Upper lobe of left lung (tissue), 6 donors: ENCODE results near the gene RPS3. TPM values are rescaled to one million over a fixed set of nuclear protein-coding genes. Genes with fewer than 3 reads are reported as not detected.
"Not testable (repeated sequence)": the region's sequence is repeated elsewhere in the genome, so short reads cannot be mapped to it uniquely, and the experiment has no call there.

Experiments used
- ATAC-seq, 2 donors: fragments of 200-7000 bp; cut with Tn5 transposase; one replicate each; pipeline ENCODE4 v1.9.1; 2022; ENCODE audit warnings: mild to moderate bottlenecking in 2 of 2, moderate library complexity in 2 of 2; ENCODE audit not compliant: low FRiP score in 2 of 2
- DNase-seq, 2 donors: peaks; one replicate each; pipeline ENCODE4 v3.0.0-alpha.2; 2019 to 2020
- H3K27ac ChIP-seq, 4 donors: fragments of 200-600 bp; sonication (generic); one replicate each; pipeline ENCODE4 v1.5.1; 2016 to 2019
- H3K27me3 ChIP-seq, 4 donors: fragments of 200-600 bp; sonication (generic); one replicate each; pipeline ENCODE4 v1.5.1; 2017 to 2019
- H3K36me3 ChIP-seq, 4 donors: fragments of 200-600 bp; sonication (generic); one replicate each; pipeline ENCODE4 v1.5.1; 2016 to 2019
- H3K4me1 ChIP-seq, 4 donors: fragments of 200-600 bp; sonication (generic); one replicate each; pipeline ENCODE4 v1.5.1; 2018 to 2019
- H3K4me3 ChIP-seq, 4 donors: fragments of 200-600 bp; sonication (generic); one replicate each; pipeline ENCODE4 v1.5.1; 2017 to 2019; ENCODE audit warnings: mild to moderate bottlenecking in 2 of 4, moderate library complexity in 1 of 4
- H3K9me3 ChIP-seq, 4 donors: fragments of 200-600 bp; sonication (generic); one replicate each; pipeline ENCODE4 v1.5.1; 2018 to 2019
- EP300 ChIP-seq, 4 donors: sonication (generic); formaldehyde crosslinking; IDR thresholded peaks; one replicate each; pipeline ENCODE4 v1.5.1; 2017; ENCODE audit warnings: antibody characterized with exemption in 4 of 4, control low read depth in 2 of 4
- POLR2A ChIP-seq, 4 donors: fragments of 450-650 bp; IDR thresholded peaks; one replicate each; pipeline ENCODE4 v1.5.1; 2016 to 2017; ENCODE audit warnings: antibody characterized with exemption in 4 of 4, mild to moderate bottlenecking in 2 of 4
- POLR2AphosphoS5 ChIP-seq, 2 donors: sonication (generic); formaldehyde crosslinking; IDR thresholded peaks; one replicate each; pipeline ENCODE4 v1.5.1; 2017; ENCODE audit warnings: antibody characterized with exemption in 2 of 2
- WGBS, 2 donors: methylation state at CpG; one replicate each; pipeline ENCODE4 v1.1.5; 2017 to 2018; 5-methylcytosine and 5-hydroxymethylcytosine counted together
- total RNA-seq, 6 donors: library from RNA; depleted of rRNA in 4 of 6; stranded (reverse); fragments of >200 nt in 4 of 6; gene quantifications; one replicate each; pipeline versions ENCODE4 v1.1.0 to v1.2.1, GENCODE V29; 2016 to 2021
- TF ChIP-seq, protein P1 (sequence below), 6 experiments: fragments of 450-650 bp in 4 of 6; fragments of 200-600 bp in 2 of 6; sonication (generic) in 2 of 6; IDR thresholded peaks; one replicate each; pipeline ENCODE4 v1.5.1; 2016 to 2019; ENCODE audit warnings: antibody characterized with exemption in 6 of 6
- donor health status: DM: no; HTN: no; CAD: no; lungs with moderate emphysema.
- donor health status: DM: no; HTN: yes; CAD: no; lungs with severe emphysema.

RPS3 gene
- total RNA-seq, 6 donors from 2014 or later: 474 to 2,141 (median 1,268) TPM

DNA sequence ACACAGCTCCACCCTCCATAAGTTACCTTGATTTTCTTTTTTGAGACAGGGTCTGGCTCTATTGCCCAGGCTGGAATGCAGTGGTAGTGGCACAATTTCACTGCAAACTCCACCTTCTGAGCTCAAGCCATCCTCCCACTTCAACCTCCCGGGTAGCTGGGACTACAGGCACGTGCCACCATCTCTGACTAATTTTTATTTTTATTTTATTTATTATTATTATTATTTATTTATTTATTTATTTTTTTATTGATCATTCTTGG is 9.6 kb downstream of the RPS3 start:
- no peak overlapping the region for H3K27ac ChIP-seq
- WGBS, 2 donors: 80 to 93% methylated on average over 2 of the region's 2 CpGs
- no peak for DNase-seq
- H3K9me3 ChIP-seq: no peaks in the 10 kb centered on the region
- TF ChIP-seq EP300 (IDR thresholded peaks at IDR 0.05) (no peak), POLR2A (IDR thresholded peaks at IDR 0.05) (no peak), POLR2AphosphoS5 (IDR thresholded peaks at IDR 0.05) (no peak)
- TF ChIP-seq, protein P1, sequence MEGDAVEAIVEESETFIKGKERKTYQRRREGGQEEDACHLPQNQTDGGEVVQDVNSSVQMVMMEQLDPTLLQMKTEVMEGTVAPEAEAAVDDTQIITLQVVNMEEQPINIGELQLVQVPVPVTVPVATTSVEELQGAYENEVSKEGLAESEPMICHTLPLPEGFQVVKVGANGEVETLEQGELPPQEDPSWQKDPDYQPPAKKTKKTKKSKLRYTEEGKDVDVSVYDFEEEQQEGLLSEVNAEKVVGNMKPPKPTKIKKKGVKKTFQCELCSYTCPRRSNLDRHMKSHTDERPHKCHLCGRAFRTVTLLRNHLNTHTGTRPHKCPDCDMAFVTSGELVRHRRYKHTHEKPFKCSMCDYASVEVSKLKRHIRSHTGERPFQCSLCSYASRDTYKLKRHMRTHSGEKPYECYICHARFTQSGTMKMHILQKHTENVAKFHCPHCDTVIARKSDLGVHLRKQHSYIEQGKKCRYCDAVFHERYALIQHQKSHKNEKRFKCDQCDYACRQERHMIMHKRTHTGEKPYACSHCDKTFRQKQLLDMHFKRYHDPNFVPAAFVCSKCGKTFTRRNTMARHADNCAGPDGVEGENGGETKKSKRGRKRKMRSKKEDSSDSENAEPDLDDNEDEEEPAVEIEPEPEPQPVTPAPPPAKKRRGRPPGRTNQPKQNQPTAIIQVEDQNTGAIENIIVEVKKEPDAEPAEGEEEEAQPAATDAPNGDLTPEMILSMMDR (IDR thresholded peaks at IDR 0.05): no peak
- H3K4me1 ChIP-seq: peaks cover 0 to 8% (median 5%) of the 10 kb centered on the region in 4 donors
- H3K4me3 ChIP-seq: no peak overlapping the region
- no peak for ATAC-seq
- peaks cover 29 to 69% (median 47%) of the 10 kb centered on the region in 4 donors for H3K36me3 ChIP-seq
- H3K27me3 ChIP-seq: no peaks in the 10 kb centered on the region

DNA sequence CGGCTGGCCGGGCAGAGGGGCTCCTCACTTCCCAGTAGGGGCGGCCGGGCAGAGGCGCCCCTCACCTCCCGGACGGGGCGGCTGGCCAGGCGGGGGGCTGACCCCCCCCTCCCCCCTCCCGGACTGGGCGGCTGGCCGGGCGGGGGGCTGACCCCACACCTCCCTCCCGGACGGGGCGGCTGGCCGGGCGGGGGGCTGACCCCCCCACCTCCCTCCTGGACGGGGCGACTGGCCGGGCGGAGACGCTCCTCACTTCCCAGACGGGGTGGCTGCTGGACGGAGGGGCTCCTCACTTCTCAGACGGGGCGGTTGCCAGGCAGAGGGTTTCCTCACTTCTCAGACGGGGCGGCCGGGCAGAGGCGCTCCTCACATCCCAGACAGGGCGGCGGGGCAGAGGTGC is 10.7 kb downstream of the RPS3 start:
- WGBS, 2 donors: 97% methylated on average over 6 of the region's 33 CpGs; no CpG with 5 or more reads in 1 of the 2 donors
- not testable (repeated sequence) for H3K27me3 ChIP-seq, DNase-seq, H3K27ac ChIP-seq, H3K9me3 ChIP-seq, H3K4me3 ChIP-seq, H3K4me1 ChIP-seq, ATAC-seq
- H3K36me3 ChIP-seq: peaks cover 19 to 69% (median 38%) of the 10 kb centered on the region in 4 donors

DNA sequence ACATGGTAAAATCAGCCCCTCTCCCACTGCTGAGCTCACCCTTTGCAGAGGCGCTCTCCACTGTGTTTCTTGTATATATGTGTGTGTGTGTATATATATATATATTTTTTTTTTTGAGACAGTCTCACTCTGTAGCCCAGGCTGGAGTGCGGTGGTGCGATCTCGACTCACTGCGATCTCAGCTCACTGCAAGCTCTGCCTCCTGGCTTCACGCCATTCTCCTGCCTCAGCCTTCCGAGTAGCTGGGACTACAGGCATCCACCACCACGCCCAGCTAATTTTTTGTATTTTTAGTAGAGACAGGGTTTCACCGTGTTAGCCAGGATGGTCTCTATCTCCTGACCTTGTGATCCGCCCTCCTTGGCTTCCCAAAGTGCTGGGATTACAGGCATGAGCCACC is 13.8 kb downstream of the RPS3 start:
- not testable (repeated sequence) for H3K27ac ChIP-seq, H3K4me3 ChIP-seq, H3K9me3 ChIP-seq, H3K4me1 ChIP-seq, H3K27me3 ChIP-seq, ATAC-seq, DNase-seq
- H3K36me3 ChIP-seq: peaks cover 5 to 43% (median 14%) of the 10 kb centered on the region in 4 donors
- WGBS, 2 donors: 87 to 93% methylated on average over 10 of the region's 10 CpGs

DNA sequence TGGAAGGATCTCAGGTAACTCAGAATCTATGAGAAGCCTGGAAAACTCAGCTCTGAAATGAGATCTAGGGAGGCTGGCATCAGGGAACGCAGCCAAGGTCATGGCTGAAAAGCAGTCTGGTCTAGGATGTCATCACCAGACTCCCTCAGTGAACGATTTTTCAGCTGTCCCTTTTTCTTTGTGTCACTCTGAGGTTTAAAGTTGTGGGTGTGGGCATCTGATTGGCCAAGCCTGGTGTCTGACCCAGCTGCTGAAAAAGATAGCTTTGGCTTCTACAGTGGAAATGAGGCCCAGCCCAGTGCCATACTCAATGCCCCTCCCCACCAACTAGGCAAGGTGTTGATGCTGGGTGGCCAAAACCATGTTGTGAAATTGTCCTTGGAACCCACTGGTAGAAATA is 14.5 kb downstream of the RPS3 start:
- ATAC-seq (no peak), DNase-seq (no peak)
- no peak overlapping the region for H3K27ac ChIP-seq
- H3K36me3 ChIP-seq: peaks cover 5 to 38% (median 13%) of the 10 kb centered on the region in 4 donors
- 76 to 88% methylated on average over 2 of the region's 2 CpGs for WGBS, 2 donors
- no peak overlapping the region for H3K4me3 ChIP-seq
- peaks cover 0 to 13% (median 2%) of the 10 kb centered on the region in 4 donors for H3K4me1 ChIP-seq
- no peaks in the 10 kb centered on the region for H3K9me3 ChIP-seq
- no peak for TF ChIP-seq EP300 (IDR thresholded peaks at IDR 0.05)
- TF ChIP-seq, protein P1 (IDR thresholded peaks at IDR 0.05): no peak
- TF ChIP-seq POLR2A (IDR thresholded peaks at IDR 0.05): no peak
- no peaks in the 10 kb centered on the region for H3K27me3 ChIP-seq

DNA sequence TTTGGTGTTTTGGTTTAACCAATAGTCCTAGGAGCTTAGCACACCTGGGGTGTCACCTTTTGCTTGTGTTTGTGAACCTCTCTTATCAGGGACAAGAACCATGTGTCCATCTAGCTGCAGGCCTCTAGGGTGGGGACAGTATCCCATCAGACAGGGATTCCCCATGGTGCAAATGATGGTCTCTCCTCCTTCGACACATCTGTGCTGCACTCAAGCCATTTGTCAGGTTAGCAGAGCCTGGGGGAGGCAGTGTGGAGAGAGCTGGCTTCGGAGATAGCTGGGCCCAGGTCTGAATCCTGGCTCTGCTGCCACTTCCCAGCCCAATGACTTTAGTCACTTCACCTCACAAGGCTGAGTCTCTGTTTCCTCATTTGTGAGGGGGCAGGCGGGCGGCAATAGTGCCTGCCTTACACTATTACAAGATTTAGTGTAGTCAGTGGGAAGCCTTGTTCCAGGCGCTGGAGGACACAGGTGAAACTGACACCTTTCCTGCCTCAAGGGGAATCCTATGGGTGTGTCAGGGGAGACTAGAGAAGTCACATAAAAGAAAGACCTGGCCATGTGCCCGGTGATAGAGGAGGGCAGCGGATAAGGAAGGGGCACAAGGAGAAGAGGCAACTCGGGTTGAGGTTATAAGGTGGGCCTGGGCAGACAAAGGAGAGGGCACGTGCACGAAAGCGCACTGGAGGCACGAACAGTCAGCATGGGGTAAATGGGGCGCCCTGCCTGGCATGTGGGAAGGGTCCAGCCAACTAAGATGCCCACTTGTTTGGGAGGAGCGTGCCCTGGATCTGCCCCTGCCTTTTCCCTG is 21.1 kb downstream of the RPS3 start:
- H3K27me3 ChIP-seq: no peaks in the 10 kb centered on the region
- peaks cover 0 to 3% (median 0%) of the 10 kb centered on the region in 4 donors for H3K36me3 ChIP-seq
- TF ChIP-seq, protein P1 (IDR thresholded peaks at IDR 0.05): no peak
- no peak for TF ChIP-seq POLR2A (IDR thresholded peaks at IDR 0.05)
- no peak for TF ChIP-seq POLR2AphosphoS5 (IDR thresholded peaks at IDR 0.05)
- TF ChIP-seq EP300 (IDR thresholded peaks at IDR 0.05): no peak
- no peaks in the 10 kb centered on the region for H3K9me3 ChIP-seq
- ATAC-seq: no peak
- no peak for DNase-seq
- WGBS, 2 donors: 83 to 86% methylated on average over 14 of the region's 14 CpGs
- H3K4me1 ChIP-seq: peaks cover 9 to 35% (median 18%) of the 10 kb centered on the region in 4 donors
- peak overlapping the region; percentile 52 to 69 (median 65) for H3K27ac ChIP-seq
- H3K4me3 ChIP-seq: no peak overlapping the region

DNA sequence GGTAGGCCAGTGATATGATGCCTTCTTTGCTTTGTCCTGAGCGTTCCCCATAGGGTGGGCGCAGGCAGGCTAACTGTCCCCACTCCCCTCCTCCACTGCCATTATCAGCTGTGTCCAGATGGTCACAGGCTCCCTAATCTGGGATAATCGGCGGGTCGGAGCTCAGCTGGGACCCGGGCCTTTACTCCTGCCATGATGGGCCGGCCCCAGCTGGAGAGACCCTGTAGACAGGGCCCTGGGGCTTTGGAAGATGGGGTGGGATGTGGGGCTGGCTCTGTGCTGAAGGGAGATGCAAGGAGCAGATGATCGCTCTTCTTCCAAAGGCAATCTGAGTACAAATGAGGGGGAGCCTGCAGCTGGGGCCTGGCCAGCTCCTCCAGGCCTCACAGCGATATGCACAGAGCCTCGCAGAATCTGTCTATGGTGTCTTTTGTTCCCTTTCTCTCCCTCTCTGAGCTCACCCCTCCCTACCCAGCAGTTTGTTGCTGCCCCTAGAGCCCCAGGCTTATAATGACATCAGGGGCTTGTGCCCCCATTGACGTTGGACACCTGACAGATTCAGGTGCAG is 21.8 kb downstream of the RPS3 start:
- Histone ChIP-seq H3K36me3 (peaks cover 0 to 1% (median 0%) of the 10 kb centered on the region in 4 donors), H3K4me3 (no peak overlapping the region), H3K9me3 (no peaks in the 10 kb centered on the region), H3K27ac (peak overlapping the region; percentile 52 to 69 (median 65)), H3K27me3 (no peaks in the 10 kb centered on the region), H3K4me1 (peaks cover 9 to 35% (median 18%) of the 10 kb centered on the region in 4 donors)
- WGBS, 2 donors: 86 to 93% methylated on average over 6 to 11 of the region's 11 CpGs
- no peak for ATAC-seq
- DNase-seq: no peak
- TF ChIP-seq, protein P1 (IDR thresholded peaks at IDR 0.05): no peak
- TF ChIP-seq POLR2A (IDR thresholded peaks at IDR 0.05) (no peak), EP300 (IDR thresholded peaks at IDR 0.05) (no peak), POLR2AphosphoS5 (IDR thresholded peaks at IDR 0.05) (no peak)
